HG02763 (cell line): ENCODE measurements around the gene FYB2.
"Not testable (repeated sequence)": the region's sequence is repeated elsewhere in the genome, so short reads cannot be mapped to it uniquely, and the experiment has no call there.

Experiments used
- ATAC-seq: cut with Tn5 transposase; IDR thresholded peaks from one replicate; pipeline ENCODE4 v1.9.1; 2021; ENCODE audit warnings: mild to moderate bottlenecking, moderate library complexity; ENCODE audit not compliant: unreplicated experiment

Gene FYB2

DNA sequence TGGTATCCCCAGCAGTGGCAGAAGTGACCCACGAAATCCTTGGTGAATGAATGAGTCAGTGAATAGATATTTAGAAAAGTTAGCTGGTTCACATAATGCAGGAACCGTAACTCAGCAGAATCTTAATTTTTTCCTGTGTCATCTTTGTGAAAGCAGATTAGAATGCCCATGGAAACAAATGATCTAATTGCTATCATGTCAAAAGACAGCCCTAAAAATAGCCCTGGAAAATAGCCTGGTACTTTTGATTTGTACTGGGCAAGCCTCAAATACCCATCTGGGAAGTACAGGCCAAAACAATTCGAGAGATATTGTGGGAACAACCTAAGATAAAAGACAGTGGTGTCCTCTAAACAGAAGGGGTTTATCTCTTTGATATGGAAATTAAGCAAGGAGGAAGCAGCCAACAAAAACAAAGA lies 21.1 kb downstream of the FYB2 start:
- ATAC-seq: no peak

DNA sequence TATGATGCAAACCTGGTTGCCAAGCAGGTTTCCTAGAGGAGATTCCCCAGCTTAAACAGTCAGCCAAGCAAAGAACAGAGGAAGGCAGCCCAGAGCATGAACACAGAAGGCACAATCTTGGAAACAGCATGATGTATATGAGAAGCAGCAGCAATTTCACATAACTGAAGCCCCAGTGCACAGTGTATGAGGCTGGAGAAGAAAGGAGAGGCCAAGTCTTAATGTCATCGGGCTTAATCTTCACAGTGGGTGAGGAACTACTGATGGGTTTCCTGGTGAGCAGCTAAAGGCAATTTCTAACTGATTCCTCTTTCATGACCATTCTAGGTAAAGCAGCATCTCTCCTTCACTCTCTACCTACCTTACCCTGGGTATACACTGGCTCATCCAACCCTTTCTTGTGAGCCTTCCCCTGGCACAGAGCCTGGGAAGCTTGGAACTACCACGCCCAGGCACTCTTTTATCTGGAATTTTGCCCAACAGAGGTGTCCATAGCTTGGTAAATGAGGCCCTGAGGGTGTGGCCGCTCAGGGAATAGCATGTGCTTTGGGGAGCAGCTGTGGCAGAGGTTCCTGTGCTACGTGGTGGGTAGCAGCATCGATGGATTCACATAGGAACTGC lies 22.0 kb downstream of the FYB2 start:
- ATAC-seq: no peak

DNA sequence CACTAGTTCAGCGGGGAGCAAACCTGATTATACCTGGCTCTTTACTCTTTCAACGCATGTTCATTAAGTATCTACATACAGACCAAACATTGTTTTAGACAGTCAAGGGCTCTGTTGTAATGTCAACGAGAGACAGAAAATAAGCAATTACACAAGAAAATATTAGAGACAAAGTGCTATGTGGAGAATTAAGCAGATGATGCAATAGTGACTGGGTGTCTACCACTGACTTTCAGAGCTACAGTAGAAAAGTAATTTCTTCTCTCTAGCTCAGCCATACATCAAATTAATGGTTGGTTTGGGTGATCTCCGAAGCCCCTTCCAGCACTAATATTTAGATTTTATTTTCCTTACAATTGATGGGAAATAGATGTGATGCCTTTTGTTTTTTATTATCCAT lies 23.3 kb downstream of the FYB2 start:
- no peak for ATAC-seq

DNA sequence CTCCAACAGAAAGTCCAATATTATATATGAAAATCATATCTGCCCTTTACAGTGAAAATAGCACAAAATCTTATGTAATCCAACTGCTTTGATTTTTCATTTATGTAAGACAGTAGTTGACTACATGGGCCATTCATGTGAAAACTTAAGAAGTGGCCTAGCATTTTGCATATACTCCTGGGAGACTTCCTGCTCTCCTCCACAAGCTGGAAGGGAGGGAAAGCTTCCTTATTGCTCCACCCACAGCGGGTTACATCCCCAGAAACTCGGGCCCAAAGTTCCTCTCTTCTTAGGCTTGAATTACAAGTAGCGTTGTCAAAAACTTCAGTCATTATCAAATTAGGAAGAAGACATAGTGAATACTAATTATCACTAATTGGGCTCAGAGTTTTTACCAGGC lies 29.2 kb downstream of the FYB2 start:
- ATAC-seq: no peak

DNA sequence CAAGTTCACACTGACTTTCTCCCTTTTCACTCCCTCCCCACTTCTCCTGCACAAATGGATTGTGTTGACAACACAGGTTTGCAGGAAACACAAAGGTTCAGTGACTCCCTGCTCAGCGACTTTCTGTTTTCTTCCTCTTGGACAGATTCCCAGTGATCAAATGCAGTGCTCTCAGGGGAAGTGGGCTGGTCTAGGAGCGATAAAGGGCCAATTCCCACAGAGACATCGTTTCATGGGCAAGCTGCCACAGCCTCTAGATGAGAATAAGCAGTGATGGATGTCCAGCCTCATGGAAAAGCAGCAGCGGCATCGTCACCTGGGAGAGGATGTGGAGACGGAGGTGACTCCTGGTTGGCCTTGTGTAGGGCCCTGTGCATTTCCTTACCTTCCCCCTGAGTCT lies 30.6 kb downstream of the FYB2 start:
- no peak for ATAC-seq

DNA sequence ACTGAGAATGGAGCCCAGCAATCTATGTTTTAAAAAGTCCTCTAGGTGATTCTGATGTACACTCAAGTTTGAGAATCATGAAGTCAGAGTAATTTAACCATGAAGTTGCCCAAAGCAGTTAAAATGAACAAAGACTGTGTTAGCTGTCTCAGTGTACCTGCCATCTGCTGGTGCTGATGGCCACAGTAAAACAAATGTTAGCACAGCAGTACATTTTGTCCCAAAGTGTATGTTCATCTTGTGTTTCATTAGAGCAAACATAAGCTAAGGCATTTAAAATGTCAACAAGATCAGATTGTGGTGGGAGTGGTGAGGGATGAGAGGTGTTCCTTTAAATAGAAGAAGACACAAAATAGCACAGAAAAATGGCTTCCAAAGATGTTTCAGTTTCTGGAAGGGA lies 31.1 kb downstream of the FYB2 start:
- ATAC-seq: no peak

DNA sequence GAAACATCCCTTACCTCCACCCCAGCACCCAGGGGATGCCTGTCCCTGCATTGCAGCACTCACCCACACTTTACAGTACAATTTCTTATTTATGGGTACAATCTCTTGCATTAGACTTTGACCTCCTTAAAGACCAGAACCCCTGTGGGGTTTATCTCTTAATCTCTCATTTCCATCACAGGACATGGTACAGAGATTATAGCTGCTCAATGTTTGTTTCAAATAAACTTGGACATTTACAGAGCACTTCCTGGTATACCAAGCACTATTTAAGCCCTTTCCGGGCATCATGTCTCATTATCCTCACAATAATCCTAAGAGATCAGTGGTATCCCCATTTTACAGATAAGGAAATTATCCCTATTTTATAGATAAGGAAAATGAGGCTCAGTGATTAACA lies 31.9 kb downstream of the FYB2 start:
- no peak for ATAC-seq

DNA sequence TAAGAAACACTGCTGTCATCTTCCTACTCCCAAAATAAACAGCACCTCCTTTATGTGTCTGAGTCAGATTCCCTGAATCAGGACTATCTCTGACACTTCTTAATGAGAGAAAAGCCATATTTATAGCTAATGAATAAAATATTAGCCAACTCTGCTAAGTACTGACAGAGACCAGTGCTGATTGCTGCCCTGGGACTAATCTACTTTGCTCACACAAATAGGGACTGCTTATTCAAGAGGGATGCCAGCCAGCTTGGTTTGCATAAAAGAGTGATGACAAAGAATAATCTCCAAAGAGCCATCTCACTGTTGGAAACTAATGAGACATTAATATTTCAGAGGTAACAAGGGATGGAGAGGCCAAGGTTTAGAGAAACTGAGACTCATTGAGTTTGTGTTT lies 36.4 kb downstream of the FYB2 start:
- no peak for ATAC-seq

DNA sequence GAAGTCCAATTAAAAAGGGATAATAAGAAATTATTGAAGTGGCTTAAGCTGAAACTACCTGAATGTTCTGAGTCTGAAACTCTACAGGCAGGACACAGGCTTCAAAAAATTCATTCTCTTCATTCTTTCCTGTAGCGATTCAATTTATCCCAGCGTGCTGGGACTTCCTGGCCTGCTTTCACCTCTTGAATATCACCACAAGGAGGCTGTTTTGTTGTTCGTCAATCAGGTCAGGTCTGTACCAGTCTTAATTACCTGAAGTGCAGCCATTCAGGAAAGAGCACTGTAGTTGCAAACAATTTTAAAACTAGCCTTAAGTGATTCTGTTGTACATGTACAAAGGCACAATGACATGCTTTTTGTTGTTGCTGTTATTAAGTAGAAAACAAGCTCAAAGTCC lies 38.4 kb downstream of the FYB2 start:
- ATAC-seq: no peak

DNA sequence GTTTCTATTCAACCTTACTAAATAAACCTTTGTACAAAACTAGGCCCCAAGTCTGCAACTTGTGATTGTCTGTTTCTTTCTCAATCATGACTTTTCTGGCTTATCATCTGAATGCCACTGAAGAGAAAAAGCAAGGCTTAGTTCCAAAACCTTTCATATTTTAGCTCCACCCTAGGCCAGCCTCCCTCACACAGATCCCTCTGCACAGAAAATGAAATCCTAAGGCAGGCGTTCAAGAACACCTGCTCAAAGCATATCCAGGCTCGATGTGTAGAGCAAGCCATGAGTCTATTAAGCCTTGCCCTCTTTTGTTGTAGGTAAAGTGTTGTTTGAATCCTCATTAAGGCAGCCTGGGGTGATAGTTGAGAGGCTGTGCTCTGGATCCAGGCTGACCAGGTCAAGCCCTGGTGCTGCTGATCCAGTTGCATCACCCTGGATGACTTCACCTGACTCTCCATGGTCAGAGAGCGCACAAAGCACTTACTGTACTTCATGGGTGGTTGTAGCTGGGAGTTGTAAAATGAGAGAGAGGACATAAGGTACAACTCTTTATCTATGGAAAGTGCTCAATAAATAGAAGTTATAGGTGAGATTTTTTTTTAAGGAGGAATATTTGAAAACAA lies 39.0 kb downstream of the FYB2 start:
- ATAC-seq: no peak

DNA sequence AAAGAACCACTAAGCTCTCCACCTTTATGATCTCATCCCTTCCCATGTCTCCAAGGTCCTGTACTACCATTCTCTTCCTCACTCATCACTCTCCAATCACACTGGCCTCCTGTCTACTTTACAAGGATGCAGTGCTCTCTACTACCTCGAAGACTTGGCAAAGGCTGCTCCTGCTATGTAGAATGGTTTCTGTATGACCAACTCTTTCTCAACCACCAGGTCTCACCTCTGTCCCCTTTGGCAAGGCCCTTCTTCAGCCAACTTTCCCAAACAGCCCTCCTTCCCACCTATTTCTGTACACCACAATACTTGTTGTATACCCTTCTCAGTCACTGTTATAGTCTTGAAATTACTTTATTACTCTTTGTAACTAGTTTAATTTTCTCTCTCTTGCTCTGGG lies 41.2 kb downstream of the FYB2 start:
- no peak for ATAC-seq

DNA sequence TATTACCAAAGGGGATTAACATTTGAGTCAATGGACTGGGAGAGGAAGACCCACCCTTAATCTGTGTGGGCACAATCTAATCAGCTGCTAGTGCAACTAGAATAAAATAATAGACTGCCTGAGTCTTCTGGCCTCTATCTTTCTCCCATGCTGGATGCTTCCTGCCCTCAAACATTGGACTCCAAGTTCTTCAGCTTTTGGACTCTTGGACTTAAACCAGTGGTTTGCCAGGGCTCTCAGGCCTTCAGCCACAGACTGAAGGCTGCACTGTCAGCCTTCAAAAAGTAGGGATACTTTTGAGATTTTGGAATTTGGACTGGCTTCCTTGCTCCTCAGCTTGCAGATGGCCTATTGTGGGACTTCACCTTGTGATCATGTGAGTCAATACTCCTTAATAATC lies 44.5 kb downstream of the FYB2 start:
- ATAC-seq: not testable (repeated sequence)

DNA sequence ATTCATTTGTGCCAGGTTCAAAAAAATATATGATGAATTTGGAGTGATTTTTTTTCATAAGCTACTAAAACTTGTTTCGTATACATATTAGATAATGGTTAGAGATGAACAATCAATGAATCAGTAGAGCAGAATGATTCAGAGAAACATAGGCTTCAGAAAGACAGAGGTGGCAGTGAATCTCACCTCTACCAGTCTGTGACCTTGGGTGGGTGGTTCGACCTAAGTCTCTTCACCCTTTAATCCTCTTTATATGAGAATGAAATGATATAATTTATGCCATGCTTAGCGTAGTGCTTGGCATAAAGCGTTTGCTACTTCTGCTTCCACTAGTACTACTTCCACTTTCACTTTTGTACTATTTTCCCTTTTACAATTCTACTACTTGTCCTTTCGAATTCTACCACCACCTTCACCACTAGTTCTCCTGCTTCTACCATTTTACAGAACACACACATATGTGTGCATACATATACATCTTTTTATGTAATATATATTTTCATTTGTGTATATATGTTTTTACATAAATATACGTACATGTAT lies 45.1 kb downstream of the FYB2 start:
- no peak for ATAC-seq

DNA sequence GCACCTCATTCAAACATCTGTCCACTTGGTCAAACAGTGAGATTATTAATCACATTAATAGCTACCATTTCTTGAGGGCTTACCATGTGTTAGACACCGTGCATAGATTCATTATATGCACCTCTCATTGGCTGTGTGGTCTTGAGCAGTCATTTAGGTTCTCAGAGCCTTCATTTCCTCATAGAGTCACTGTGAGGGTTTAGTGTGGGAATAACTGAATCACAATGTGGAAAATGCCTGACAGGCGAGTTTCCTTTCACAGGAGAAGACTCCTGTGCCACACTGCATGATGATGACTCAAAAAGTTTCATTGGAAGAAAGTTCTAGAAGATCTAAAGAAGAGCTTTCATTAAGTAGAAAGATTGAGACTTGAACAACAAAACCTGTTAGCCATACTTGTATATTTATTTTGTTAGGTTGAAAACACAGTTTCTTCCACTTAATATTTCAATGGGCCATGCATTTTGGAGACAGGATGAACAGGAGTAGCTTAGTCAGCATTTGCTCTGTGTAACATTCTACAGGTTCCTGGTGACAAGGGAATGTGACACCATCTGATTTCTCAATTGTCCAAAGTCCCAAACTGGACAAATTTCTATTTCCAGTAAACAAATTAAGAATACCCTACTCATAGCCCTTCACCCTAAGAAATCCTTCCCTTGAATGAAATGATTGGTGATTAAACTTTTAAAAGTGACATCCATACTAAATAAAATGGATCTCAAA lies 45.7 kb downstream of the FYB2 start:
- ATAC-seq: no peak

DNA sequence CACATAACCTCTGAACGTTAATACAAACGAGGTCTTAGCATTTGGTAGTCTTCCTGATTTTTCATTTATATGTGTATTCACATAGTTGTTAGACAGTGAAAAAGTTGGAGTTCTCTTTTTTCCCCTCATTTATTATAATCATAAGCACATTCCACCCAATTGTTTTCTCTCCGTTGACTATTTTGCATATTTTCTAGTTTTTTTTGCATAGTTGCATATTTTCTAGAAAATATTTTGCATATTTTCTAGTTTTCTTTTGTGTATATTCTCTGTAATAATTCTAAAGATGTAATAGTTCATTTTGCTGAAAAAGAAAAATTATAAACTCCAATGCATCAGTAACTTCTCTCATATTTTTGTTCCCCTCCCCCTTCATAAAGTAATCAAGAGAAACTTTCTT lies 47.5 kb downstream of the FYB2 start:
- ATAC-seq: no peak

DNA sequence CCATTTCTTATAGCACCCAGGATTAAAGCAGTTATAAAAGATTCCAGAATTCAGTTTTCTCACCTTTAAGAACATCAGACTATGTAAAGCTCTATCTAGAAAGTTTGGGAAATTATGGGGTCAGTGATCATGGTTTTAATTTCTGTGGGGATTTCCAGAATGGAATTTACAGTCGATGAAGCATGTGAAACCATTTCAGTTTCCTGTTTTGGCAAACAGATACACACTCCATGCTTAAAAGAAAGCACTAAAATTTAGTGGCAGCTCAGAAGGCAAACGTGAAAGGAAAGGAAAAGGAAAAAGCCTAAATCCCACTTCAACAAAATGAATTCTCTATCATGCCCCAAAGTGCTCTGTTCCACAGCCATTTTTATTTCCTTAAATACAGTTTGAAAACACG lies 60.4 kb downstream of the FYB2 start:
- ATAC-seq: no peak

DNA sequence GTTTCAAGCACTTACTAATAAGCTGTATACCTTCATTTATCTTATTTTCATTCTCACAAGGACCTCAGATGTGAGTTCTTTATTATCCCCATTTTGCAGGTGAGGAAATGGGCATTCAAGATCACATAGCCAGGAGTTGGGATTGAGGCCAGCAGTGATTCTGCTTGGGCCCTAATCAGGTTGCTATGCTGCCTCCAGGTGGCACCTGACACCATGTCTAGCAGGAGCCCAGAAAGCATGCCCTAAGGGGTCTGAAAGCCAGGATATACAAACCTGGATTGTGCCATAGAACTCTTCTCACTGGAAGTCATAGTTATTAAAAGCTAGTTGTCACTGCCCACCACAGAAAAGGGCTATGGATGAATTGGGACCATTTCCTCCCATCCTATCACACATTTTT lies 61.1 kb downstream of the FYB2 start:
- no peak for ATAC-seq

DNA sequence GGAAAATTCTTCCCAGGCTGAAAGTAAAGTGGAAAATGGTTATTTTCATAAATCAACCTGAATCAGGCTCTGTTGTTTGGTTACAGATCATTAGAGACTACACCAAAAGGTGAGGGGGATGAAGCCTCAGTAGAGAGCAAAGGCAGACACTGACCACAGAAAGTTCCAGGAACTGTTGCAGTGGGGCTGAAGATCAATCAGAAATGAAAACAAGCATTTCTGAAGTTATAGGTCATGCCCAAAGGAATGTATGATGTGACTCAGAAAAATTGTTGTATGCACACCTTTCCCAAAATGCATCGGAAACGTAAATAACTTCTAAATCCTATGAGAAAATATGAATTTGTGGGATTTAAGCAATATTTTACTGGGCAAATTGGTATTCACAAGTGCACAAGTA lies 63.3 kb downstream of the FYB2 start:
- no peak for ATAC-seq

DNA sequence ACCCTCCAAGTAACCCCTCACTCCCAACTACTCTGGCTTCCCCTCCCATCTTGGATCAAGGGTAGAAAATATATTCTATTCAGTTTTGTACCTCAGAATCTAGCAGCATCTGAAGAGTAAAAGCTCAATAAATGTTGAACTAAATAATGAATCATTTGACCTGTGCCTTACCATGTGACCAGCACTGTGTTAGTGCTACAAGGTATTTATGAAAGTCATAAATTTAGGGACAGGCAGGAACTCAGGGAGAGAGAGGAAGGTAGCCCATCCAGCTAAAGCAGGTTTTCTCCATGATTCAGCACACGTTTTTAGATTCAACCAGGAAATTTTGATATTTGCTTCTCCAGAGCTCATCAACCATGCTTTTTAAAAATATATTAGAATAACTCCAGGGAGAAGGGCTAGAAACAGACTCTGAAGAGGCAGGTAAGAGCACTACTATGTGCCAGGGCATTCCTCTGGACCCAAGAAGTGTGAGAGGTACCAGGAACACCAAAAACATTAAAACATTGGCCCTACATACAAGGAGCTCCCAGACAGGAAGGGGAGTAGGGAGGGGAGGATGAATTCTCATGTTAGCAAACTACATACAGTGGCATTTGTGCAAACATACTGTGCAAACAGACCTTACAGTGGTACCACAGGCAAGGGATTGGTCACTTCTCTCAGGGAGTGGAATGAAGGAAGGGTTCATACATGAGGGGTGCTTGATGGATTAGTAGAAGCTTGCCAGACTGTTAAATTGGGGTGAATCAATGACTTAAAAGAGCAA lies 64.3 kb downstream of the FYB2 start:
- no peak for ATAC-seq

DNA sequence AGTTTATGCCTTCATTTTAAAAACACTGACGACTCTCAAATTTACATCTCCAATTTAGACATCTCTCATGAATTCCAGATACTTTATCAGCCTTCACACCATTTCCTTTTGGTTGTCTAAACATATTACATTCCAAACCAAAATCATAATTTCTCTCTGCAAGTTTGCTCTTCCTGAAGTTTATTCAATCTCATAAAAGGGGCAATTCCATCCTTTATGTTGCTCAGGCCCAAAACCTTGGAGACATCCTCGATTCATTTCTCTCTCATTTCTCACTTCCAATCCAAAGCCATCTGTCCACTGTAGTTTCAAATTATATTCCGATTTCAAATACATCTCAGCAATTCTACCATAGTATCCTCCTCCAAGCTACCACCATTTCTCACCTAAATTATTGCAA lies 74.0 kb downstream of the FYB2 start:
- ATAC-seq: no peak

DNA sequence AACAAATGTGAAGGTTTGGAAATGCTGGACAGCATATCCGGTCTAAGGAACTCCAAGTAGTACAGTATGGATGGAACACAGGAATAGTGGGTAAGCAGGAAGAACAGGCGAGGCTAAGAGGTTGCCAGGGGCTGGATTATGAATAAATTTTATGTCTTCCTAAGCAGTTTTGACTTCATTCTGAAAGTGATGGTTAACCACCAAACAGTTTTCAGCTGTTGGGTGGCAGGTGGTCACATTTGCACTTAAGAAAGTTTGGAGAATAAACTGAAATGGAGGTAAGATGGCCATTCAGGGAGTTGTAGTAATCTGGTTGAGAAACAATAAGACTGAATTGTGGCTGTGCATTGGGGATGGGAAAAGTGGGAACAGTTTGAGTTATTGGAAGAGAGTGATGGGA lies 90.2 kb downstream of the FYB2 start:
- no peak for ATAC-seq

DNA sequence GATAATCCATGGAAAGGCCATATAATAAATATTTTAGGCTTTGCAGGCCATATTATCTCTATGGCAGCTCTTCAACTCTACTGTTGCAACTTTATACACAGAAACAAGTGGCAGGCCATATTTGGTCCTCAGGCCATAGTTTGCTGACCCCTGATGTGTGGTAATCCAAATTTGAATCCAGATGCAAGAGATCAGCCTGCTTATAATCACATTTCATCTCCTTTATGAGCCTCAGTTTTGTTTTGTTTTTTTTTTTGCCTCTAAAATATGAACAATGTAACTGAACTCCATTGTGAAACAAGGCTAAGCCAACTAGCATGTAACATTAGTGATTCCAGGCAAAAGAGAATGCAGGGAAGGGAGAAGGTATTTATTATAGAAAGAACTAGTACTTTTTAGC lies 92.5 kb downstream of the FYB2 start:
- no peak for ATAC-seq
